Fibroblast of peridontal ligament (primary cell): ENCODE results near the gene SERPINA3.

Source experiments
- DNase-seq: peaks from one replicate; pipeline ENCODE4 v3.0.0-alpha.2; 2010; ENCODE audit errors: extremely low read depth

The SERPINA3 gene

DNA sequence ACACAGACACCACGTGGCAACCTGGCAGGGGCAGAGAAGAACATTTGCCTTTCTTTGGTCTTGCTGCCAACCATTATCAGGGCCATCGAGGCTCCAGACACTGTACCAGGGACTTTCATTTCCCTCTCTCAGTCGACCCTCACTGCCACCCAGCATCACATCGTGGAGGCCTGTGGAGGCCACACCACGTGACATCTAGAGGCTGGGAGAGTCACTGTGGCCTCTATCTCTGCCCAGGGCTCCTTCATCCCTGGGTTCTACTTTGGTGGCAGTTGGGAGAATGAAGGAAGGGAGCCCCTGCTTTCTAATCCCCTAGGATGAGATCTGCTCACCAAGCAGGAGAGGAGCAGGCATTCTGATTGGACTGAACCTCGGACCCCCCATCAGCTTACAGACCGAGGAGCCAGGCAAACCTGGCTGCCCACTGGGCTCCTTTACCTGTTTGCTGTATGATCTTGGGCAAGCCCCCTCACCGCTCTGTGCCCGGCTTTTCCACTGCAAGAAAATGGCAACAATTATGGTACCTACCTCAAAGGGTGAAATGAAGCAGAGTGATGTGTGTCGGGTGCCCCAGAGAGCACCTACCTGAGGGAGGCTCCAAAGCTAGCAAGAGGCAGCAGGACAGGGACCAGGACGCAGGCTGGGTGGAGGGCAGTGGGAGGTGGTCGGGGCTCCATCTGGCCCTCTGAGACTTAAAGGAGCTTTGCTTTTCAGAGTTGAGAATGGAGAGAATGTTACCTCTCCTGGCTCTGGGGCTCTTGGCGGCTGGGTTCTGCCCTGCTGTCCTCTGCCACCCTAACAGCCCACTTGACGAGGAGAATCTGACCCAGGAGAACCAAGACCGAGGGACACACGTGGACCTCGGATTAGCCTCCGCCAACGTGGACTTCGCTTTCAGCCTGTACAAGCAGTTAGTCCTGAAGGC, 1.8 kb downstream of the SERPINA3 start:
- no peak for DNase-seq

DNA sequence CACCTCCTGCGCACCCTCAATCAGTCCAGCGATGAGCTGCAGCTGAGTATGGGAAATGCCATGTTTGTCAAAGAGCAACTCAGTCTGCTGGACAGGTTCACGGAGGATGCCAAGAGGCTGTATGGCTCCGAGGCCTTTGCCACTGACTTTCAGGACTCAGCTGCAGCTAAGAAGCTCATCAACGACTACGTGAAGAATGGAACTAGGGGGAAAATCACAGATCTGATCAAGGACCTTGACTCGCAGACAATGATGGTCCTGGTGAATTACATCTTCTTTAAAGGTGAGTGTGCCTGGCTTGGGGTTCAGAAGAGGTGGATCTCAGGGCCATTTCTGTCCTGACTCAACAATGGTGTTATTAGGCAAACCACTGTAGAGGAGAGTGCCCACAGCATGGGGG, 2.6 kb downstream of the SERPINA3 start:
- DNase-seq: no peak

DNA sequence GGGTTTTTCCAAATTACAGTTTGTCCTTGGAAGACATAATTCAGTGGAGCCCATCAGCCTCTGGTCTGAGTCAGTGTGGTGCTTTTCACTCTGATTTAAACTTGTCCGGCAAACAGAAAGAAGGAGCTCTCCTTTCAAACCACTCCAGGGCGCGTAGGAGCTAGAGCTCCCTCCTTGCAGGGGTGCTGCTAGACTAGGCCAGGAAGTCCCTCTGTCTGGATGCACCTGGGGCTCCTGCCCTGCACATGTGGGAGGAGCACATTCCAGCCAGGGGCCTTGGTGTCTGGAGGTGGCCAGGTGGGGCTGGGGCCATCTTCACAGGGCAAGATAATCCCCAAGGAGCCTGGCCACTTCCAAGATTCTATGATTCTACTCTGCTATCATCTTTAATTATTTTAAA, 3.1 kb downstream of the SERPINA3 start:
- DNase-seq: no peak

DNA sequence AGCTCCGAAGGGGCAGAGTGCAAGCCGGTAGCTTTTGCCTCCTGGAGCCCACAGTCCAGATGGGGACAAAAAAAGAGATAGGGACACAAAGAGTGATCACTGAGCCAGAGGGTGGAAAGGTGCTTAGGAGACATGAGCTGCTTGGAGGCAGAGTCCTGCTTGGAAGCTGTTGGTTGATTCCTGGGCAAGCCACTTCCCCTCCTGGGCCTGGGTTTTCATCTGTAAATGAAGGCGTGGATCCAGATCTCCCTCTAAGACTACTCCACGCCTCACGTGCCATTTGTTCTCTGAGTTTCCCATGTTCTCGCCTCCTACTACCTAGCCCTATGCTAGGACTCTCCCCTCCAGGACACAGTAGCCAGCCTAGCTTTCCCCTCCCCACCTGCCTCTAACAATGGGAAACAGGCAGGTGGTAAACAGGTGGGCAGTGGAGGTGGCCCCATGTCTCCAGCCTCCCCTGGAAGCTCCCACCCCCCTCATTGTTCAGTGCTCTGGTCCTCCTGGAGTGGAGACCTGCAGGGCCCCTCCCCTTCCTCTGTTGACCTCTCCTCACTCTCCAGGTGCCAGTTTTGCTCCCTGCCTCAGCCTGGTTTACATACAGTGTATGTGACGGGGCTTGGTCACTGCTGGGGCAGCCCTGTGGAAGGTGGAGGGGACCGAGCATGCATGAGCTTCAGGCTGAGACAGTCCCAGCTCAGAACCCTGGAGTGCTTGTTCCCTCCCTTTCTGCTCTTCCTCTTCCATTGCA, 3.8 kb downstream of the SERPINA3 start:
- no peak for DNase-seq

- DNase-seq: no peak
These were observed 5.3 kb downstream of the SERPINA3 start for GRCh38 chr14:94617366-94617941.

- DNase-seq: no peak
These were observed 6.0 kb downstream of the SERPINA3 start for GRCh38 chr14:94617988-94618822.

DNA sequence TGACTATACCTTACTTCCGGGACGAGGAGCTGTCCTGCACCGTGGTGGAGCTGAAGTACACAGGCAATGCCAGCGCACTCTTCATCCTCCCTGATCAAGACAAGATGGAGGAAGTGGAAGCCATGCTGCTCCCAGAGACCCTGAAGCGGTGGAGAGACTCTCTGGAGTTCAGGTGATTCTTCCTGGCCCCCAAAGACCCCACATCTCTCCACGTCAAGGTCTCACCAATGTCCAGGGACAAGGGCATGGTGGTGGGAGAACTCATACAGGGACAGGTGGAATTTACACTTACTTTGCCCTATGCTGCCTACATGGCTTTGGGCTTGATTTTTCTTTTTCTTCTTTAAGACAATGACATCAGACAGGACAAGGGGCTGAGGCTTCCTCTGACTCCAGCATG, 7.1 kb downstream of the SERPINA3 start:
- no peak for DNase-seq

DNA sequence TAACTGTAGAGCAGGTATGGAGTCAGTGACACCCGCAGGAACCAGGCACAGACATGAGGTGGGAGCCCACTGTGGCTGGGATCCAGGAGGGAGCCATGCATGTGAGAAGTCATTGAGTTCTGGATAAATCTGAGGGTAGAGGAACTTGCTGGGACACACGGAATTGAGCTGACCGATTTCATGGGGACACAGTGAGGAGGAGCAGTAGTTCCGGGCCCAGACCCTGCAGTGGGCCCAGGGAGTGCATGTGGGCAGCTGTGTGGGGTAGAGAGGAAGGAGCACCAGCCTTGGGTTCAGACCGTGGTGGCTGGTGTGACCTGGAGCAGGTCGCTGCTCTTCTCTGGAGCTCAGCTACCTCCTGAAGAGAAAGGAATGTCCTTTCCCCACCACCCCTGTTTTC, 8.4 kb downstream of the SERPINA3 start:
- no peak for DNase-seq

GRCh38 chr14:94621358-94622134, 9.4 kb downstream of the SERPINA3 start:
- no peak for DNase-seq

GRCh38 chr14:94622653-94623421, 10.6 kb downstream of the SERPINA3 start:
- peak; percentile 28 for DNase-seq

- DNase-seq: no peak
These were observed 11.2 kb downstream of the SERPINA3 start for GRCh38 chr14:94623422-94623809.

DNA sequence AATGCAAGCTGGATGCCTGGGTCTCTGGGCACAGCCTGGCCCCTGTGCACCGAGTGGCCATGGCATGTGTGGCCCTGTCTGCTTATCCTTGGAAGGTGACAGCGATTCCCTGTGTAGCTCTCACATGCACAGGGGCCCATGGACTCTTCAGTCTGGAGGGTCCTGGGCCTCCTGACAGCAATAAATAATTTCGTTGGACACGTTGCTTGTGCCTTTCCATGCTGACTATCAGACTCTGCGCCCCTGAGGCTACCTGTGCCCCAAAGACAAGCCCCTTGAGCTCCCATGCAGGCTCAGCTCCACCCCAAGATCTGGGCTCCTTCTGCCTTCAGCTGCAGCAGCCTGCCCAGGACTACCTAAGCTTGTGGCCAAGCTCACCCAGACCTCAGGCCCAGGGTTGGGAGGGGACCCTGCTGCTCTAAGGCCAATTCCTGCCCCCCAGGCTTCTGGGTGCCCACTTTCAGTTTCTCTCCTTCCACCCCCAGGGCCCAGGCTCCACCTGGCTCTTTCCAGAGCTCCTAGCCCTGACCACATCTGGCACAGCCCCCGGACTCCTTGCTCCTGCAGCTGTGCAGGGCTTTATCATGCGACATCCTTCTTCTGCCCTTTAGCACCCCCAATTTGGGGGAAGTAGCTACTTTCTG, 11.8 kb downstream of the SERPINA3 start:
- DNase-seq: no peak

- DNase-seq: no peak
These were observed 12.6 kb downstream of the SERPINA3 start for GRCh38 chr14:94624537-94625352.

- DNase-seq: no peak
These were observed 13.1 kb downstream of the SERPINA3 start for GRCh38 chr14:94625353-94625635.

- no peak for DNase-seq
These were observed 16.4 kb downstream of the SERPINA3 start for GRCh38 chr14:94628578-94628977.

- DNase-seq: no peak
These were observed 18.2 kb downstream of the SERPINA3 start for GRCh38 chr14:94630396-94630795.

GRCh38 chr14:94631050-94631449, 18.9 kb downstream of the SERPINA3 start:
- no peak for DNase-seq

GRCh38 chr14:94631536-94632304, 19.5 kb downstream of the SERPINA3 start:
- no peak for DNase-seq

- DNase-seq: no peak
These were observed 20.1 kb downstream of the SERPINA3 start for GRCh38 chr14:94632305-94632590.
